Omental fat pad (tissue), 4 donors: ENCODE data around the gene DSG2. TPM values are rescaled to one million over a fixed set of nuclear protein-coding genes. Genes with fewer than 3 reads are reported as not detected.
A peak's percentile ranks its signal among the peaks of the same experiment; 100 is the strongest.

Experiments used
- ATAC-seq: fragments of 150-250 bp; one replicate; pipeline ENCODE4 v1.9.1; 2016; ENCODE audit warnings: mild to moderate bottlenecking, moderate library complexity; ENCODE audit not compliant: low FRiP score
- DNase-seq: peaks from one replicate; pipeline ENCODE4 v3.0.0-alpha.2; 2019; ENCODE audit warnings: low spot score
- total RNA-seq, 4 donors: library from RNA; depleted of rRNA; stranded (reverse); fragments of >200 nt; gene quantifications; one replicate each; pipeline ENCODE4 v1.1.0, GENCODE V29; 2016
- TF ChIP-seq, protein P1 (sequence below), 3 donors: fragments of 450-650 bp; IDR thresholded peaks; one replicate each; pipeline ENCODE4 v1.5.1; 2016 to 2017; ENCODE audit warnings: antibody characterized with exemption in 3 of 3, mild to moderate bottlenecking in 3 of 3, moderate library complexity in 2 of 3

DSG2 gene
- 10 to 100 TPM; 33.5 to 75.2 (median 42.2) TPM for total RNA-seq

DNA sequence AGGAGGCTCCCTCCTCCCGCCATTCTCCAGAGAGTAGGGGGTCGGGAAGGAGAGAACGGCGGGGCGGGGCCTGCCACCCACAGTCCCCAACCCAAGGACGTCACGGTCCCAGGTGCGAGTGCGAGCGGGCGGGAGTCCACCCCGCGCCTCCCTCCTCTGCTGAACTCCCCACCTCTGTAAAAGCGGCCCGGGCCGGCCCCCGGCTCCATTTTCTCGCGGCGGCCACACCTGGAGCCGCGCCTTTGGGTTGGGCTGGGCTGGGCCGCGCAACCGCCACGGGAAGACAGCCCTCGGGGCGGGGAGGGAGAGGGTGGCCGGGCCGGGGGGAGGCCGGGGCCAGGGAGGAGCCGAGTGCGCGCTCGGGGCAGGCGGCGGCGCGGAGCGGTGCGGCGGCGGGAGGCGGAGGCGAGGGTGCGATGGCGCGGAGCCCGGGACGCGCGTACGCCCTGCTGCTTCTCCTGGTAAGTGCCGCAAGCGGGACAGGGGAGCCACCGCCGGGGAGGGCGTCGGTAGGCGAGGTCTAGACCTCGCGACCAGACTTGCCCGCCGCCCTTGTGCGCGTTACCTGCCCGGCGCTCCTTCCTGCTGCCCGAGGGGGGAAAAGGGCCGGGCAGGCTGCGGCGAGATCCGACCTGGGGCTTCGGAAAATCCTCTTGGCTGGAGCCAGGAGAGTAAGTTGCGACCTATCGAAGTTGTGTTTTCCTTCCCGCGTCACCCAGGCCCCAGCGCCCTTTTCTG, at the start of gene DSG2:
DSG2 (plus strand) TSS at position 342 of the 738 bp plus-strand sequence; CDS start at position 417, 75 bp downstream.
- ATAC-seq (peak; percentile 89), DNase-seq (no peak)
- TF ChIP-seq, protein P1, sequence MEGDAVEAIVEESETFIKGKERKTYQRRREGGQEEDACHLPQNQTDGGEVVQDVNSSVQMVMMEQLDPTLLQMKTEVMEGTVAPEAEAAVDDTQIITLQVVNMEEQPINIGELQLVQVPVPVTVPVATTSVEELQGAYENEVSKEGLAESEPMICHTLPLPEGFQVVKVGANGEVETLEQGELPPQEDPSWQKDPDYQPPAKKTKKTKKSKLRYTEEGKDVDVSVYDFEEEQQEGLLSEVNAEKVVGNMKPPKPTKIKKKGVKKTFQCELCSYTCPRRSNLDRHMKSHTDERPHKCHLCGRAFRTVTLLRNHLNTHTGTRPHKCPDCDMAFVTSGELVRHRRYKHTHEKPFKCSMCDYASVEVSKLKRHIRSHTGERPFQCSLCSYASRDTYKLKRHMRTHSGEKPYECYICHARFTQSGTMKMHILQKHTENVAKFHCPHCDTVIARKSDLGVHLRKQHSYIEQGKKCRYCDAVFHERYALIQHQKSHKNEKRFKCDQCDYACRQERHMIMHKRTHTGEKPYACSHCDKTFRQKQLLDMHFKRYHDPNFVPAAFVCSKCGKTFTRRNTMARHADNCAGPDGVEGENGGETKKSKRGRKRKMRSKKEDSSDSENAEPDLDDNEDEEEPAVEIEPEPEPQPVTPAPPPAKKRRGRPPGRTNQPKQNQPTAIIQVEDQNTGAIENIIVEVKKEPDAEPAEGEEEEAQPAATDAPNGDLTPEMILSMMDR (IDR thresholded peaks at IDR 0.05) = no peak

DNA sequence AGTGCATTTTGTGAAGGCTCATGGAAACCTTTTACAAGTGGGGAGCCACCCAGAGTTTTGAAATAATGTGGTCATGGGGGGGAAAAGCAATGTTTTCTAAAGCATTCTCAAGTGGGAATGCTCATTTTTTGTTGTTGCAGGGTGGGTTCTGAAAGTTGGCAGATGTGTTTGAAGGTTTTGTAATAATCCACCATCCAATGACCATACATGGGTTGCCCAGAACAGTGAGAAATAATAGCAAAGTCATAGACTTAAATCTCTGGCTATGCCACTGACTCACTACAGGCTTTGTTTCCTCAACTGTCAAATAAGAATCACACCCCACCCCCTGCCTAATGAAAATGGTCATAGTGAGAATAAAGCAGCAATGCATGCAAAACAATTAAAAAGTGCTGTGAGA, 47.6 kb upstream of the DSG2 start:
- ATAC-seq (no peak), DNase-seq (no peak)
- TF ChIP-seq, protein P1 (IDR thresholded peaks at IDR 0.05) = no peak

DNA sequence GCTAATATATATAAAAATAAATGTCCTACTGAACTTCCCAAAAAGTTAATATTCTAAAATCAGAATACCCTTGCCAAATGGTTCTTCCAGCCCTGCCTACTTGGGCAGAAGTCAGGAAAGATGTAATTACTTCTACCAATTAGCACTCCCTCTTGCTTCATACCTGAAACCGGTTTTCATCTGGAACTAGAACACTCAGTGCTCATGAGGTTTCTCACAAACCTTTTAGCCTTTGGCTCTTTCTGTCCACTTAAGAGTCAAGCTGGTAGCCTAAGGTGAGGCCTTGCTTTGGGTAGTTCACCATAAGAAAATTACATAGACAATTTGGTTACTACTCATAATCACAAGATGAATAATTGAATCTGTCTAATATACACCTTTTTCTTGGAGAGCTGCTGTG, 46.4 kb upstream of the DSG2 start:
- TF ChIP-seq, protein P1 (IDR thresholded peaks at IDR 0.05) = no peak
- no peak for ATAC-seq
- no peak for DNase-seq

DNA sequence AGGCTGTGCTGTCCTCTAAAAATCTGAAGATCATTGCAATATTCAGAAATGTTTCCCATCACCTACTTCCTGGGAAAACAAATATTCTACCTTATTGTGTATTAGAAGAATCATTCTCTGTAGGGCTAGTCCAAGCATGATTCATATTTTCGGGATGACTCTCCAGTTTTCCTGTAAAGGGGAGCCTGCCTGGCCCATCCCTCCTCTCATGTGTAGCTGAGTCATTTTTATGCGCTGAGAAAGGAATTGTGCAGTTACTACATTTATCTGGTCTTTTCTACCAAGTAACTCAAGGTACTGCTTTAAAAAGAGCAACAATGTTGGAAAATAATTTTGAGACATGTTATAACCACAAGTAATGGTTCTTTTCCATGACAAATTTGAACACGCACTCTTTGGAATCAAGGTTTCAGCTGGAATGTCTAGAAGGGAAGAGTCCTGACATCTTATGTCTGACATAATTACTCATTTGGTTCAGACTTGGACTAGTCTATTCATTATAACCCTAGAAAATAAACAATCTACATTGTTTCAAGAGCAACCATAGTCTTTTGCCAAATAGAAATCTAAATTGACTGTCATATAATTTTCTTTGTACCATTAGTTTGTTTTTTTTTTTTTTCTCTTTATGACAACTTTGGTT, 43.8 kb upstream of the DSG2 start:
- TF ChIP-seq, protein P1 (IDR thresholded peaks at IDR 0.05) = no peak
- DNase-seq = no peak
- ATAC-seq = peak; percentile 98

DNA sequence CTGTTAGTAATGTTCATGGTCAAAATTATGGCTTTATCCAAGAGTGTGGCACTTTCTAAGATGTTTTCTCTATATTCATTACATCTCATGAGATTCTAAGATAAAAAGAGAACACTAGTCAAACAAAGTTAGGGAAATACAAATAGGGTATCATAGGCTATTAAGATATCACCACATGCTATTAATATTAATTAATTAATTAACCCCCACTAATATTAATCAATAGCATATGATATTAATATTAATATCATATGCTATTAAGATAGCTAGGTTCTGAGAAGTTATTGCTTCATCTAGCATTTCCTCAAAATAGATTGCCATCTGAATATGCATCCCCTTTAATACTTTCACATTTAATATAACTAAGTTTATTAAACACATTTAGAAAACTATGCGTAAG, 28.3 kb upstream of the DSG2 start:
- ATAC-seq = no peak
- no peak for DNase-seq
- TF ChIP-seq, protein P1 (IDR thresholded peaks at IDR 0.05) = no peak

DNA sequence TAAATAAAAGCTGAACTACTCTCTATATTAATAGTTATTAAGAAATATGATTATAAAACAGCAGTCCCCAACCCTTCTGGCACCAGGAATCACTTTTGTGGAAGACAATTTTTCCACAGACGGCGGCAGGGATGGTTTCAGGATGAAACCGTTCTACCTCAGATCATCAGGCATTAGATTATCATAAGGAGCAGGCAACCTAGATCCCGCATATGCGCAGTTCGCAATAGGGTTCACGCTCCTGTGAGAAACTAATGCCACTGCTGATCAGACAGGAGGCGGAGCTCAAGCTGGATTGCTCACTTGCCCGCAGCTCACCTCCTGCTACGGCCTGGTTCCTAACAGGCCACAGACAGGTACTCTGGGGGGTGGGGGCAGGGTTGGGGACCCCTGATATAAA, 19.3 kb upstream of the DSG2 start:
- TF ChIP-seq, protein P1 (IDR thresholded peaks at IDR 0.05) = no peak
- ATAC-seq (no peak), DNase-seq (no peak)

DNA sequence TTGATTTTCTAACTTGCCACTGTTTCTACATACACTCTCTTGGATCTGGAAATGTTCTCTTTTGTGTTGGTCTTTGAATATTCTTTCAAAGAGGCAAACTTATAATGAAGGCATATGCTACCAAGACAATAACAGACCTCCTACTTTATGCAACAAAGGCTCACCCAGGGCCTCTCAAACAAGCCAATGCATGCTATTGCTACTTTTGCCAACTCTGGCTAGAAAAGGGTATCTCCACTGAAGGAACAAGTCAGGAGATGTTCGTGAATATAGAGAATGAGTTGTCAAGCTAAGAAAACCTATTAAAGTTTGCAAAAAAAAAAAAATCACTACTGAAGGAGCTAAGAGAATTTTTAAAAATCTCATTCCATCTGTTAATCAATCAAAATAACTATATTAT, 15.9 kb upstream of the DSG2 start:
- TF ChIP-seq, protein P1 (IDR thresholded peaks at IDR 0.05) = no peak
- ATAC-seq (no peak), DNase-seq (no peak)
